Esophagus squamous epithelium (tissue), 4 donors: ENCODE data around the gene ODAD3.
"Not testable (repeated sequence)": the region's sequence is repeated elsewhere in the genome, so short reads cannot be mapped to it uniquely, and the experiment has no call there.

Experiments used
- CTCF ChIP-seq, 6 experiments: fragments of 450-650 bp in 4 of 6; fragments of 200-600 bp in 2 of 6; sonication (generic) in 2 of 6; IDR thresholded peaks; one replicate each; pipeline ENCODE4 v1.5.1; 2016 to 2019; ENCODE audit warnings: antibody characterized with exemption in 6 of 6, mild to moderate bottlenecking in 4 of 6, moderate library complexity in 4 of 6
- POLR2A ChIP-seq, 4 donors: fragments of 450-650 bp; IDR thresholded peaks; one replicate each; pipeline ENCODE4 v1.6.1; 2017; ENCODE audit warnings: antibody characterized with exemption in 4 of 4, mild to moderate bottlenecking in 4 of 4, moderate library complexity in 3 of 4

GRCh38 chr19:11433526-11433925, 1.4 kb downstream of the ODAD3 start:
- TF ChIP-seq CTCF, POLR2A (IDR thresholded peaks at IDR 0.05): not testable (repeated sequence)
